DMS 273 (cell line): ENCODE results near the gene MSH3.
"Not testable (repeated sequence)": the region's sequence is repeated elsewhere in the genome, so short reads cannot be mapped to it uniquely, and the experiment has no call there.

Experiments used
- DNase-seq: peaks from one replicate; lab custom pipeline; 2025; ENCODE audit not compliant: unreplicated experiment; lab: John Stamatoyannopoulos, UW

Gene MSH3

GRCh38 chr5:80752427-80752826 is 98.0 kb downstream of the MSH3 start:
- no peak for DNase-seq

- DNase-seq: no peak
These were observed 99.3 kb downstream of the MSH3 start for GRCh38 chr5:80753712-80754111.

- DNase-seq: peak; percentile 93
These were observed 100.4 kb downstream of the MSH3 start for GRCh38 chr5:80754900-80755299.

- DNase-seq: no peak
These were observed 101.2 kb downstream of the MSH3 start for GRCh38 chr5:80755626-80756025.

GRCh38 chr5:80756292-80756691 is 101.8 kb downstream of the MSH3 start:
- DNase-seq: no peak

- no peak for DNase-seq
These were observed 102.8 kb downstream of the MSH3 start for GRCh38 chr5:80757290-80757689.

- no peak for DNase-seq
These were observed 105.6 kb downstream of the MSH3 start for GRCh38 chr5:80759866-80760577.

GRCh38 chr5:80760680-80761079 is 106.2 kb downstream of the MSH3 start:
- DNase-seq: peak; percentile 6

- DNase-seq: no peak
These were observed 106.7 kb downstream of the MSH3 start for GRCh38 chr5:80761176-80761575.

GRCh38 chr5:80761966-80762365 is 107.5 kb downstream of the MSH3 start:
- DNase-seq: no peak

- DNase-seq: no peak
These were observed 108.1 kb downstream of the MSH3 start for GRCh38 chr5:80762573-80762972.

GRCh38 chr5:80763211-80763610 is 108.8 kb downstream of the MSH3 start:
- peak; percentile 59 for DNase-seq

- no peak for DNase-seq
These were observed 109.6 kb downstream of the MSH3 start for GRCh38 chr5:80763873-80764647.

- no peak for DNase-seq
These were observed 110.3 kb downstream of the MSH3 start for GRCh38 chr5:80764786-80765185.

GRCh38 chr5:80777347-80778287 is 123.2 kb downstream of the MSH3 start:
- DNase-seq: no peak

- DNase-seq: no peak
These were observed 125.6 kb downstream of the MSH3 start for GRCh38 chr5:80780024-80780423.

GRCh38 chr5:80780761-80781285 is 126.4 kb downstream of the MSH3 start:
- no peak for DNase-seq

- no peak for DNase-seq
These were observed 126.9 kb downstream of the MSH3 start for GRCh38 chr5:80781356-80781755.

GRCh38 chr5:80782626-80783025 is 128.2 kb downstream of the MSH3 start:
- DNase-seq: no peak

- DNase-seq: not testable (repeated sequence)
These were observed 129.3 kb downstream of the MSH3 start for GRCh38 chr5:80783751-80784150.

- no peak for DNase-seq
These were observed 130.0 kb downstream of the MSH3 start for GRCh38 chr5:80784451-80784850.
